Heart right ventricle (tissue), 16 donors: Measurements from ENCODE around the gene TIAM1. TPM values are rescaled to one million over a fixed set of nuclear protein-coding genes. Genes with fewer than 3 reads are reported as not detected.

ENCODE experiments used
- ATAC-seq, 8 donors: fragments of 200-7000 bp; cut with Tn5 transposase; one replicate each; pipeline ENCODE4 v1.9.1; 2020; ENCODE audit warnings: mild to moderate bottlenecking in 8 of 8, moderate library complexity in 8 of 8, moderate number of reproducible peaks in 1 of 8
- DNase-seq, 2 donors: peaks; one replicate each; pipeline ENCODE4 v3.0.0-alpha.2; 2020
- H3K27ac ChIP-seq, 10 donors: fragments of 200-600 bp; sonication (generic) in 2 of 10; one replicate each; pipeline versions ENCODE4 v1.5.0 to v1.8.0; 2020 to 2022; ENCODE audit warnings: mild to moderate bottlenecking in 3 of 10
- H3K27me3 ChIP-seq, 7 donors: fragments of 200-600 bp; one replicate each; pipeline ENCODE4 v1.8.0; 2021 to 2022; ENCODE audit warnings: mild to moderate bottlenecking in 2 of 7
- H3K36me3 ChIP-seq, 9 donors: fragments of 200-600 bp; sonication (generic) in 1 of 9; one replicate each; pipeline versions ENCODE4 v1.5.0 to v1.8.0; 2020 to 2022; ENCODE audit warnings: mild to moderate bottlenecking in 2 of 9
- H3K4me1 ChIP-seq, 9 donors: fragments of 200-600 bp; sonication (generic) in 1 of 9; one replicate each; pipeline versions ENCODE4 v1.5.0 to v1.8.0; 2020 to 2022; ENCODE audit warnings: mild to moderate bottlenecking in 4 of 9
- H3K4me3 ChIP-seq, 10 donors: fragments of 200-600 bp; sonication (generic) in 2 of 10; one replicate each; pipeline versions ENCODE4 v1.5.0 to v1.8.0; 2020 to 2022; ENCODE audit warnings: mild to moderate bottlenecking in 7 of 10, moderate library complexity in 2 of 10
- H3K9me3 ChIP-seq, 11 donors: fragments of 200-600 bp in 10 of 11; sonication (generic) in 2 of 11; one replicate each; pipeline versions ENCODE4 v1.5.0 to v1.8.0; 2013 to 2022; ENCODE audit warnings: mild to moderate bottlenecking in 2 of 11, control low read depth in 1 of 11, moderate library complexity in 1 of 11
- WGBS, 2 donors: extraction: QIAGEN DNeasy Blood & Tissue Kit; methylation state at CpG; one replicate each; pipeline ENCODE4 v1.1.7; 2013; ENCODE audit warnings: inconsistent platforms in 1 of 2; 5-methylcytosine and 5-hydroxymethylcytosine counted together
- intact Hi-C, 10 donors: fragments of 100-400 bp; cut with DNase I; formaldehyde crosslinking; loops; one replicate each; pipeline versions ENCODE4 v1.11.1 to v1.14.2; 2022
- polyA plus RNA-seq, 2 donors: library from polyadenylated mRNA; stranded (reverse); fragments of 200-250 nt; gene quantifications; one replicate each; pipeline ENCODE4 v1.2.3, GENCODE V29; 2013
- total RNA-seq, 10 donors: library from RNA; stranded (reverse); fragmentation: NEBNext Ultra II Directional in 3 of 10; extraction: Animal tissue kit (Norgen Biotek cat#: 25700) in 3 of 10; gene quantifications; one replicate each; pipeline versions ENCODE4 v1.2.1 to v1.2.4, GENCODE V29; 2021 to 2023
- TF ChIP-seq, protein P1 (sequence below), 9 donors: fragments of 200-600 bp; sonication (generic) in 2 of 9; IDR thresholded peaks; one replicate each; pipeline versions ENCODE4 v1.5.0 to v1.8.0; 2021 to 2022; ENCODE audit warnings: antibody characterized with exemption in 9 of 9, mild to moderate bottlenecking in 5 of 9, moderate library complexity in 1 of 9
- donor health status: Arrhythmogenic right ventricular cardiomyopathy.
- donor health status: ischemic (EF 13 %, LVEDD 7.1; RV severe dilation, severe dysfunction).
- donor health status: healthy with polysubstance abuse.
- donor health status: DM: no; HTN: yes; CAD: no.
- donor health status: DM: no; HTN: no; CAD: no.
- donor health status: ischemic (EF 25% LVEDD 6.9; RV normal size, moderate dysfunction).
- donor health status: ischemic (EF 25% LVEDD 5.7; RV mildly dilated, moderate dysfunction).
- donor health status: healthy.
- donor health status: DM: yes; HTN: yes; CAD: no.
- donor health status: Ischemic cardiomyopathy.
- donor health status: ischemic (EF 35%, LVEDD 5.7; RV mildly dilated, moderate dysfunction).
- donor health status: nonischemic (EF 11% LVEDD 7.7; RV severe dilation, severe dysfunction).
- donor health status: DM: yes; HTN: yes; CAD: no.
- donor health status: PGD.
- donor health status: ischemic (EF 29% LVEDD 5.4; RV normal size, mild dysfunction).
- donor health status: nonischemic (EF 23%, LVEDD 6.1; RV moderate dilation, normal function).

The TIAM1 gene
- total and polyA plus RNA-seq, 12 donors: 0.97 to 4.5 (median 2.0) TPM

DNA sequence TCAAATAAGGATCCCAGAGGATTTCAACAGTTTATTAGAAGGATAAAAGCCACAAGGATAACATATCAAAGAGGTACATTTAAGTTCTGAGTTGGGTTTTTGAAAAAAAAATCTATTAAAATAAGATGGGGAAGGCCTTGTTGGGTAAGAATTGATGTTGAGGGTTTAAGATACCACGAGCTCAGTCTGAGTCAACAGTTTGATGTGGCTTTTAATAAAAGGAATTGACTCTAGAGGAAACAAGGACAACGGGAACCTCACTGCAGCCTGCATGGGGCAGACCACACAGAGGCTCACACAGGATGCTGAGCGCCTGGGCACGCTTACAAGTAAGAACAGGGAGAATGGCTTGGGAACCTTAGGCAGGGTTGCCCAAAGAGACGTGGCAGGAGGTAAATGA, 107.5 kb downstream of the TIAM1 start:
- Histone ChIP-seq H3K4me1 (no peaks in the 10 kb centered on the region), H3K27me3 (peaks cover 0 to 3% (median 0%) of the 10 kb centered on the region in 7 donors), H3K36me3 (peaks cover 0 to 12% (median 0%) of the 10 kb centered on the region in 9 donors), H3K9me3 (peaks cover 0 to 27% (median 11%) of the 10 kb centered on the region in 11 donors), H3K27ac (no peak overlapping the region), H3K4me3 (no peak overlapping the region)
- TF ChIP-seq, protein P1, sequence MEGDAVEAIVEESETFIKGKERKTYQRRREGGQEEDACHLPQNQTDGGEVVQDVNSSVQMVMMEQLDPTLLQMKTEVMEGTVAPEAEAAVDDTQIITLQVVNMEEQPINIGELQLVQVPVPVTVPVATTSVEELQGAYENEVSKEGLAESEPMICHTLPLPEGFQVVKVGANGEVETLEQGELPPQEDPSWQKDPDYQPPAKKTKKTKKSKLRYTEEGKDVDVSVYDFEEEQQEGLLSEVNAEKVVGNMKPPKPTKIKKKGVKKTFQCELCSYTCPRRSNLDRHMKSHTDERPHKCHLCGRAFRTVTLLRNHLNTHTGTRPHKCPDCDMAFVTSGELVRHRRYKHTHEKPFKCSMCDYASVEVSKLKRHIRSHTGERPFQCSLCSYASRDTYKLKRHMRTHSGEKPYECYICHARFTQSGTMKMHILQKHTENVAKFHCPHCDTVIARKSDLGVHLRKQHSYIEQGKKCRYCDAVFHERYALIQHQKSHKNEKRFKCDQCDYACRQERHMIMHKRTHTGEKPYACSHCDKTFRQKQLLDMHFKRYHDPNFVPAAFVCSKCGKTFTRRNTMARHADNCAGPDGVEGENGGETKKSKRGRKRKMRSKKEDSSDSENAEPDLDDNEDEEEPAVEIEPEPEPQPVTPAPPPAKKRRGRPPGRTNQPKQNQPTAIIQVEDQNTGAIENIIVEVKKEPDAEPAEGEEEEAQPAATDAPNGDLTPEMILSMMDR (IDR thresholded peaks at IDR 0.05): no peak
- intact Hi-C loops: no loop called here
- WGBS, 2 donors: 84 to 87% methylated on average over 5 of the region's 5 CpGs
- DNase-seq (no peak), ATAC-seq (no peak)

DNA sequence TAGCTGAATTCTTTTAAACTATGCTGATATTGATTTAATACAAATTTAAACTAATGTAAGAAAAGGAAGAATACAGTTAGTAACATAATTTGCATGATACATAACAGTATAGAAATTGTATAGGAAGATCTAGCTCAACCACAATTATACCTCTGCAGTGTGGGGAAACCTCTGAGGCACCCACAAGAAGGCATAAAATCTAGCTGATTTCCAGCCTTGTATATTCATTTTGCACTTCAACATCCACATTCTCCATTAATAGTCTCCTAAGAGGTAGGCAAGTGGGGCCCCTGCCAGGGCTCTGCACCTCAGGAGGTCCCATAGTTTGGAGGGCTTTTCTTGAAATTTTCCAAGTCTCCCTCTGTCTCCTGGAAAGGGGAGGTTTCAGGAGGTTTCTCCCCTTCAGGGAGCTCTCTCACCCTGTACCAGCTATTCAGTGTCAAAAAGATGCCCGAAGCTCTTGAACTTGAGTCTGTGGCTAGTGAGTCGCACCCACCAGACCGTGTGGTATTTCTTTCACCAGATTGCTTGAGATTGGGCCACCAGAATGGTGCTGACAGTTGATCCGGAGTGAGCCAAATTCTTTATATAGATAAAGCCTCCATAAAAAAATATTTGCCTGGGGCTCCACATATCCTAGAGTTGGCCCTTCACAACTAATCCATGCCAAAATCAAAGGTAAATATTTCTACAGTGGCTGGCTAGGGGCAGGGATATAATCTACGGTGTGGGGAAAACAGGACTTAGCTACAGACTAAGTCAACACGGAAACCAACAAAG, 108.2 kb downstream of the TIAM1 start:
- Histone ChIP-seq H3K9me3 (peaks cover 0 to 20% (median 8%) of the 10 kb centered on the region in 11 donors), H3K27ac (no peak overlapping the region), H3K27me3 (peaks cover 0 to 3% (median 0%) of the 10 kb centered on the region in 7 donors), H3K4me1 (no peaks in the 10 kb centered on the region), H3K4me3 (no peak overlapping the region), H3K36me3 (peaks cover 0 to 7% (median 0%) of the 10 kb centered on the region in 9 donors)
- DNase-seq: no peak
- no peak for ATAC-seq
- WGBS, 2 donors: 69 to 75% methylated on average over 6 of the region's 6 CpGs
- intact Hi-C loops: no loop called here
- TF ChIP-seq, protein P1 (IDR thresholded peaks at IDR 0.05): no peak

DNA sequence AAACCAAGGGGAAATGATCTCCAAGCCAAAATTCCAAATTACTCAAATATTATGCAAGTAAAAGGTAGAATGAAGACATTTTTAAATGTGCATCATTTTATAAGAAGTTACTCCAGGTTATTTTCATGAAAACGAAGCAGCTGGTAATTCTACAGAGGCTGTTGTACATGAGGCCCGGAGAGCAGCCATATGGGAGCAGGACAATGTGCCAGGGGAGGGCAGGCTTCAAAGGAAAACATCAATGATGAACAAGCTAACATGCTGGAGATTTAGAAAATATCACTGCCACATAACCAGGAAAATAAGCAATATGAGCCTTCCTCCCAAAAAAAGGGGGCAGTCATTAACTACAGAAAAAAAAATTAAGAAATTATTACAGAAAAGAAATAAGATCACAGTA, 109.1 kb downstream of the TIAM1 start:
- Histone ChIP-seq H3K4me1 (no peaks in the 10 kb centered on the region), H3K4me3 (no peak overlapping the region), H3K36me3 (no peaks in the 10 kb centered on the region), H3K27me3 (peaks cover 0 to 3% (median 0%) of the 10 kb centered on the region in 7 donors), H3K9me3 (peaks cover 0 to 11% (median 0%) of the 10 kb centered on the region in 11 donors), H3K27ac (no peak overlapping the region)
- 89% methylated on average over 2 of the region's 2 CpGs for WGBS, 2 donors
- TF ChIP-seq, protein P1 (IDR thresholded peaks at IDR 0.05): no peak
- DNase-seq (no peak), ATAC-seq (no peak)
- intact Hi-C loops: no loop called here

DNA sequence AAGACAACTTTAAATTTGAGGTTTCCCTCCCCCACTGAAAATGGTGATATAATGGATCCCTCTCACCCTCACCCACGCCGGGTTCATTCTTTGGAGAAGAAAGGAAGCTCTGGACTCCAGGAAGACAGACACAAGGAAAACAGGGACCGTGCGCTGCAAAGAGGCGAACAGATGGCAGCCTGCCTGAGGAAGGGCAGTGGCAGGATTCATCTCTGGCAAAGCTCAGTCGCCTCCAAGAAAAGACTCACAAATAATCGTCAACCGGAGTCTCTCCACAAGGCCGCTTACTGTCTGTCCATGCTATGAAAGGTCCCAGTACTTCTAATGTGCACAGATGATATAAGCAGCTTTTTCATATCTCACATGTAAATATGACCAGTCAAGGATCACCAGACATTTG, 110.3 kb downstream of the TIAM1 start:
- no peak for ATAC-seq

More for the DNA sequence above, 110.3 kb downstream of the TIAM1 start:
- Histone ChIP-seq H3K27me3 (peaks cover 0 to 3% (median 0%) of the 10 kb centered on the region in 7 donors), H3K36me3 (no peaks in the 10 kb centered on the region), H3K27ac (no peak overlapping the region), H3K4me3 (no peak overlapping the region), H3K9me3 (peaks cover 0 to 8% (median 0%) of the 10 kb centered on the region in 11 donors), H3K4me1 (no peaks in the 10 kb centered on the region)
- WGBS, 2 donors: 86 to 93% methylated on average over 9 of the region's 9 CpGs
- intact Hi-C loops: no loop called here
- TF ChIP-seq, protein P1 (IDR thresholded peaks at IDR 0.05): no peak
- DNase-seq: no peak
